ENCODE data around the gene CTCFL. TPM values are rescaled to one million over a fixed set of nuclear protein-coding genes. Genes with fewer than 3 reads are reported as not detected.

Gene CTCFL
- total and polyA plus RNA-seq, 2 of the 13 experiments (the other 11 are each of a cell fraction or from before 2014, with no cell fraction given), result 0.04 TPM; not detected in 1

GRCh38 chr20:57529160-57529585, 4.2 kb upstream of the CTCFL start (continued):
- TF ChIP-seq ZNF180 (CRISPR knock-in tag; IDR thresholded peaks at IDR 0.05; ENCODE audit: borderline replicate concordance, low read depth) (no peak), ZNF589 (CRISPR knock-in tag; conservative IDR thresholded peaks at IDR 0.05) (0 out of 2 replicates have a peak, but pooled peaks have one; percentile 27), AGO2 (optimal IDR thresholded peaks at IDR 0.05; ENCODE audit: low read depth, low read length) (no peak), AFF4 (CRISPR knock-in tag; IDR thresholded peaks at IDR 0.05) (no peak), MATR3 (CRISPR knock-in tag; IDR thresholded peaks at IDR 0.05) (no peak), ZNF430 (CRISPR knock-in tag; IDR thresholded peaks at IDR 0.05) (peak; percentile 69; the same call in 1 of the 2 replicates), ZNF639 (CRISPR knock-in tag; conservative IDR thresholded peaks at IDR 0.05) (no peak), ZNF672 (CRISPR knock-in tag; IDR thresholded peaks at IDR 0.05) (no peak), ZSCAN21 (CRISPR knock-in tag; IDR thresholded peaks at IDR 0.05; ENCODE audit: borderline replicate concordance) (no peak), NR2F6 (IDR thresholded peaks at IDR 0.05) (no peak), NR2F6 (CRISPR knock-in tag; IDR thresholded peaks at IDR 0.05) (no peak), ATAD3A (CRISPR knock-in tag; IDR thresholded peaks at IDR 0.05) (no peak), SP140L (CRISPR knock-in tag; IDR thresholded peaks at IDR 0.05; ENCODE audit: borderline replicate concordance) (no peak), MAF1 (CRISPR knock-in tag; IDR thresholded peaks at IDR 0.05; ENCODE audit: borderline replicate concordance) (no peak), UBTF (CRISPR knock-in tag; IDR thresholded peaks at IDR 0.05) (no peak), FOXJ3 (CRISPR knock-in tag; IDR thresholded peaks at IDR 0.05; ENCODE audit: borderline replicate concordance) (no peak), TBX2 (CRISPR knock-in tag; IDR thresholded peaks at IDR 0.05; ENCODE audit: borderline replicate concordance) (0 out of 2 replicates have a peak, but pooled peaks have one; percentile 11), SCMH1 (CRISPR knock-in tag; IDR thresholded peaks at IDR 0.05; ENCODE audit: borderline replicate concordance) (no peak), ZNF660 (CRISPR knock-in tag; IDR thresholded peaks at IDR 0.05; ENCODE audit: borderline replicate concordance, low read depth) (0 out of 2 replicates have a peak, but pooled peaks have one; percentile 53), ZNF136 (CRISPR knock-in tag; IDR thresholded peaks at IDR 0.05; ENCODE audit: low read depth) (no peak), ZFP36L2 (CRISPR knock-in tag; IDR thresholded peaks at IDR 0.05) (no peak)
- TF ChIP-seq, protein P1, sequence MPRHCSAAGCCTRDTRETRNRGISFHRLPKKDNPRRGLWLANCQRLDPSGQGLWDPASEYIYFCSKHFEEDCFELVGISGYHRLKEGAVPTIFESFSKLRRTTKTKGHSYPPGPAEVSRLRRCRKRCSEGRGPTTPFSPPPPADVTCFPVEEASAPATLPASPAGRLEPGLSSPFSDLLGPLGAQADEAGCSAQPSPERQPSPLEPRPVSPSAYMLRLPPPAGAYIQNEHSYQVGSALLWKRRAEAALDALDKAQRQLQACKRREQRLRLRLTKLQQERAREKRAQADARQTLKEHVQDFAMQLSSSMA (CRISPR knock-in tag; IDR thresholded peaks at IDR 0.05), result peak; percentile 58; the same call in 1 of the 2 replicates
- TF ChIP-seq, protein P2, sequence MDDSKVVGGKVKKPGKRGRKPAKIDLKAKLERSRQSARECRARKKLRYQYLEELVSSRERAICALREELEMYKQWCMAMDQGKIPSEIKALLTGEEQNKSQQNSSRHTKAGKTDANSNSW (CRISPR knock-in tag; IDR thresholded peaks at IDR 0.05; ENCODE audit: borderline replicate concordance), result no peak
